ENCODE data around the gene IGSF9B.

DNA sequence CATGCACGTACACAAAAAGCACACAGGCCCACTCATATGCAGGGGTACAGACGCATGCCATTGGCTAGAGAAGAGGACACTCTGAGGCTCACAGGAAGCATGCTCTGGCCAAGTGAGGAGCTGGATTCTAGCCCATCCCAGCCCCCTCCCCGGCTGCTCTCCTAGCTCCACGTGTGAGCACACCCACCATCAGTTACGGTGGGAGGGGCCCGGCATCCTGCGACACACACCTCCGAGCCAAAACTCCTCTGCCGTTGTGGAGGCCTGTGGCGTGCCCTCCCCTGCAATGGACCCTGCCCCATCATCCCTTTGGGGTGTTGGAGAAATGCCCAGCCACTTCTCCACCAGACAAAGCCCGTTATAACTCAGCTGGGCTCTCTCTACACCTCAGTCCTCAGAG lies 15.1 kb upstream of the IGSF9B start:
- no peak for TF ChIP-seq TAF1 (IDR thresholded peaks at IDR 0.05; ENCODE audit: low read depth, low read length)
- TF ChIP-seq SPI1 (IDR thresholded peaks at IDR 0.05; ENCODE audit: low read depth, low read length) = no peak
- no peak for TF ChIP-seq POLR2A (IDR thresholded peaks at IDR 0.05; ENCODE audit: low read depth, low read length)
- no peak for TF ChIP-seq POLR2AphosphoS5 (IDR thresholded peaks at IDR 0.05; ENCODE audit: low read depth, low read length)
- TF ChIP-seq PAX5 (IDR thresholded peaks at IDR 0.05; ENCODE audit: insufficient read depth, low read length, severe bottlenecking) = no peak
- TF ChIP-seq POU2F2 (IDR thresholded peaks at IDR 0.05; ENCODE audit: low read depth, low read length) = no peak

All from GM12891 (cell line).